Measurements from ENCODE around the gene OIT3.
"Not testable (repeated sequence)": the region's sequence is repeated elsewhere in the genome, so short reads cannot be mapped to it uniquely, and the experiment has no call there.

OIT3 gene

DNA sequence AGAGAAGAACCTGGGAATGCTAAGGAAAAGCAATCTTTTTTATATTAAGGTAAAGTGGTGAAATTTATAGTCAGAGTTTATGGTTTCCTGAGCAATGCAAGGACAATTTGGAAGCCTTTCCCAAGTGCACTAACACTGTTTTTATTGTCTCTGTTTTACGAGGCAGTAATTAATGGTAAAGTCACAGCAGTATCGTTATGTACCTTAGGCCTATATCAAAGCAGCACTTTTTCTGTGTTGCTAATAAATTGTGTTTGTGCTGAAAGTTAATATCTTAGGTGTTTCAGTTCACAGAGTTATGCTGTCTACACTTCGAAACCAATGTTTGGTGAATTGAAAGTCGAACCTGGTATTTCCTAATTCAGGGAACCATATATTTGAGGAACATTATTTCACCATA, 19.2 kb downstream of the OIT3 start:
- no peaks in the 10 kb centered on the region for H3K9me3 ChIP-seq (ENCODE audit: control extremely low read depth in 1 of 5, control insufficient read depth in 4 of 5, insufficient read depth in 2 of 5, low read depth in 1 of 5, low read length in 4 of 5)
- ChIA-PET POLR2A (no interaction called here), CTCF (no interaction called here)
- no peaks in the 10 kb centered on the region for H3K27me3 ChIP-seq (replicated peaks in 2 of 5; ENCODE audit: control insufficient read depth in 4 of 5, insufficient read depth in 5 of 5, low read length in 4 of 5)
- WGBS (ENCODE audit: insufficient coverage), result 95% methylated on average over 4 of the region's 4 CpGs
- H3K27ac ChIP-seq (ENCODE audit: insufficient read depth in 1 of 2, low read depth in 1 of 2, low read length in 2 of 2, poor library complexity in 1 of 2, severe bottlenecking in 2 of 2), result no peak overlapping the region
- H3K36me3 ChIP-seq (ENCODE audit: control insufficient read depth in 4 of 4, insufficient read depth in 4 of 4, low read length in 3 of 4), result no peaks in the 10 kb centered on the region
- H3K4me3 ChIP-seq (ENCODE audit: control insufficient read depth in 1 of 7, extremely low read depth in 1 of 7, insufficient read depth in 4 of 7, low read depth in 2 of 7, low read length in 6 of 7), result no peak overlapping the region
- H3K4me1 ChIP-seq (ENCODE audit: control extremely low read depth in 1 of 4, control insufficient read depth in 4 of 4, insufficient read depth in 4 of 4, low read length in 3 of 4), result no peaks in the 10 kb centered on the region
- no peak for DNase-seq

DNA sequence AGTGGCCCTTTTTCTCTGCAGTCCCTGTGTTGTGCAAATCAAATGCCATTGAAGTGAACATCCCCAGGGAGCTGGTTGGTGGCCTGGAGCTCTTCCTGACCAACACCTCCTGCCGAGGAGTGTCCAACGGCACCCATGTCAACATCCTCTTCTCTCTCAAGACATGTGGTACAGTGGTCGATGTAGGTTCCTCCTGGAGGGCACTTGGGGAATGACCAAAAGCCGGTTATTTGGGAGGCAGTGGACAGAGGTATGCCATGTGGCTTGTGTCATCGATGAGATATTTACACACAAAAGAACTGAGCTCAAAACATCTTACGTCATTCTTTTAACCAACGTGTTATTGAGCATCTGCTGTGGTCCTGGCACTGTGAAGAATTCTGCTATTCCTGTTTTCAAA, 19.7 kb downstream of the OIT3 start:
- WGBS (ENCODE audit: insufficient coverage), result 96% methylated on average over 5 of the region's 7 CpGs
- Histone ChIP-seq H3K36me3 (ENCODE audit: control insufficient read depth in 4 of 4, insufficient read depth in 4 of 4, low read length in 3 of 4) (no peaks in the 10 kb centered on the region), H3K4me3 (ENCODE audit: control insufficient read depth in 1 of 7, extremely low read depth in 1 of 7, insufficient read depth in 4 of 7, low read depth in 2 of 7, low read length in 6 of 7) (no peak overlapping the region), H3K4me1 (ENCODE audit: control extremely low read depth in 1 of 4, control insufficient read depth in 4 of 4, insufficient read depth in 4 of 4, low read length in 3 of 4) (no peaks in the 10 kb centered on the region), H3K27ac (ENCODE audit: insufficient read depth in 1 of 2, low read depth in 1 of 2, low read length in 2 of 2, poor library complexity in 1 of 2, severe bottlenecking in 2 of 2) (no peak overlapping the region), H3K27me3 (replicated peaks in 2 of 5; ENCODE audit: control insufficient read depth in 4 of 5, insufficient read depth in 5 of 5, low read length in 4 of 5) (no peaks in the 10 kb centered on the region), H3K9me3 (ENCODE audit: control extremely low read depth in 1 of 5, control insufficient read depth in 4 of 5, insufficient read depth in 2 of 5, low read depth in 1 of 5, low read length in 4 of 5) (no peaks in the 10 kb centered on the region)
- ChIA-PET POLR2A (no interaction called here), CTCF (no interaction called here)
- DNase-seq, result no peak

DNA sequence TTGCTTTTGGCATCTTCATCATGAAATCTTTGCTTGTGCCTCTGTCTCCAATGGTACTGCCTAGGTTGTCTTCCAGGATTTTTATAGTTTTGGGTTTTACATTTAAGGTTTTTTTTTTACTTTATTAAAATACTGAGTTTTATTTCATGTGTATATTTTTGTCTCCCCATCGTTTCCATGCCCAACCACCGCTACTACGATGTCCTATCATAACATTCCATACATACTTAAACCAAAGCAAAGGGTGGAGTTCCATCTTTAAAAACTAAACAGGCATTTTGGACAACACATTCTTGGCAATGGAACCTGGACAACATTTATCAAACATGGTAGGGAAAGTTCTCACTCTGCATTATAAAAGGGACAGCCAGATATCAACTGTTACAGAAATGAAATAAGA, 23.7 kb downstream of the OIT3 start:
- POLR2A ChIA-PET; H3K27ac ChIP-seq (ENCODE audit: insufficient read depth in 1 of 2, low read depth in 1 of 2, low read length in 2 of 2, poor library complexity in 1 of 2, severe bottlenecking in 2 of 2); H3K4me1 ChIP-seq (ENCODE audit: control extremely low read depth in 1 of 4, control insufficient read depth in 4 of 4, insufficient read depth in 4 of 4, low read length in 3 of 4); CTCF ChIA-PET; H3K27me3 ChIP-seq (replicated peaks in 2 of 5; ENCODE audit: control insufficient read depth in 4 of 5, insufficient read depth in 5 of 5, low read length in 4 of 5); H3K4me3 ChIP-seq (ENCODE audit: control insufficient read depth in 1 of 7, extremely low read depth in 1 of 7, insufficient read depth in 4 of 7, low read depth in 2 of 7, low read length in 6 of 7); DNase-seq; H3K36me3 ChIP-seq (ENCODE audit: control insufficient read depth in 4 of 4, insufficient read depth in 4 of 4, low read length in 3 of 4): not testable (repeated sequence)
- H3K9me3 ChIP-seq (ENCODE audit: control extremely low read depth in 1 of 5, control insufficient read depth in 4 of 5, insufficient read depth in 2 of 5, low read depth in 1 of 5, low read length in 4 of 5), result peaks cover 0 to 26% (median 3%) of the 10 kb centered on the region in 5 experiments
- WGBS (ENCODE audit: insufficient coverage), result no CpG with 5 or more reads among the region's 3 CpGs

DNA sequence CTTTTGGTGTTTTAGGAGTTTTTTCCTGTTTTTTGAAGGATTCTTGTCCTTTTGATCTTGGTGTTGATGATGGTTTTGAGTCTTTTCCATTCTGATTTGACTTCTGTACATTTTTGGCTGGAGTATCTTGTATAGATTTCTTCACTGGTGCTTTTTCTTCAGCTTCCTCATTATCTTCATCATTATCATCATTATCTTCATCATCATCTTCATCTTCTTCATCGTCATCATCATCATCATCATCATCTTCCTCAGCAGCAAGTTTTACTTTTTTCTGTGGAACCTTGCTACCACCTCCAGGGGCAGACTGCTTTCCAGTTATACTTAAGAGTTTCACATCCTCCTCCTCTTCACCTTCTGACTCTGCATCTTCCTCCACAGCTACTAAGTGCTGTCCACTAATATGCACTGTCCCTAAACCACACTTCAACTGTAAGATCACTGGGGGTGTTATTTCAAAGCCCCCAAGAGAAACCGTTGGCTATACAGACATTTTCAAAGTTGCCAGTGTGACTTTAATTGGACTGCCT, 24.3 kb downstream of the OIT3 start:
- WGBS (ENCODE audit: insufficient coverage), result 80% methylated on average over 2 of the region's 2 CpGs
- H3K27ac ChIP-seq (ENCODE audit: insufficient read depth in 1 of 2, low read depth in 1 of 2, low read length in 2 of 2, poor library complexity in 1 of 2, severe bottlenecking in 2 of 2); H3K4me1 ChIP-seq (ENCODE audit: control extremely low read depth in 1 of 4, control insufficient read depth in 4 of 4, insufficient read depth in 4 of 4, low read length in 3 of 4); H3K27me3 ChIP-seq (replicated peaks in 2 of 5; ENCODE audit: control insufficient read depth in 4 of 5, insufficient read depth in 5 of 5, low read length in 4 of 5); DNase-seq; H3K36me3 ChIP-seq (ENCODE audit: control insufficient read depth in 4 of 4, insufficient read depth in 4 of 4, low read length in 3 of 4); H3K4me3 ChIP-seq (ENCODE audit: control insufficient read depth in 1 of 7, extremely low read depth in 1 of 7, insufficient read depth in 4 of 7, low read depth in 2 of 7, low read length in 6 of 7); CTCF ChIA-PET: not testable (repeated sequence)
- POLR2A ChIA-PET, result interaction anchor here (0.7 kb wide), 1 partner anchor 411 kb away, joined by 3 read pairs; no protein-coding TSS in a partner anchor
- peaks cover 0 to 30% (median 3%) of the 10 kb centered on the region in 5 experiments for H3K9me3 ChIP-seq (ENCODE audit: control extremely low read depth in 1 of 5, control insufficient read depth in 4 of 5, insufficient read depth in 2 of 5, low read depth in 1 of 5, low read length in 4 of 5)

DNA sequence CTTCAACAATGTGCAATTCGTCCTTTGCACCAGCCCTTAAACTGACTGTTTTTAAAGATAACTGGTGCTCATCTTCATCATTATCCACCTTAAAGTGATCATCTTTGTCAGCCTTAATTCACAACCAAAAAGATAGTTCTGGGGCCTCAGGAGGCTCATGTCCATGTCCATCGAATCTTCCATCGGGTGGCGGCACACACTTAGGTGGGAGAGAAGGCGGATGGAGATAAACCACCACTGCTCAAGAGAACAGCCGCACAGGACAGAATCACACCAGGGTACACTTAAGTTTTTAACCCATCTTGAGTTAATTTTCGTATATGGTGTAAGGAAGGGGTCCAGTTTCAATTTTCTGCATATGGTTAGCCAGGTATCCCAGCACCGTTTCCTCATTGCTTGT, 24.8 kb downstream of the OIT3 start:
- Histone ChIP-seq H3K4me3 (ENCODE audit: control insufficient read depth in 1 of 7, extremely low read depth in 1 of 7, insufficient read depth in 4 of 7, low read depth in 2 of 7, low read length in 6 of 7) (no peak overlapping the region), H3K27me3 (replicated peaks in 2 of 5; ENCODE audit: control insufficient read depth in 4 of 5, insufficient read depth in 5 of 5, low read length in 4 of 5) (no peaks in the 10 kb centered on the region), H3K27ac (ENCODE audit: insufficient read depth in 1 of 2, low read depth in 1 of 2, low read length in 2 of 2, poor library complexity in 1 of 2, severe bottlenecking in 2 of 2) (no peak overlapping the region), H3K36me3 (ENCODE audit: control insufficient read depth in 4 of 4, insufficient read depth in 4 of 4, low read length in 3 of 4) (no peaks in the 10 kb centered on the region), H3K4me1 (ENCODE audit: control extremely low read depth in 1 of 4, control insufficient read depth in 4 of 4, insufficient read depth in 4 of 4, low read length in 3 of 4) (no peaks in the 10 kb centered on the region), H3K9me3 (ENCODE audit: control extremely low read depth in 1 of 5, control insufficient read depth in 4 of 5, insufficient read depth in 2 of 5, low read depth in 1 of 5, low read length in 4 of 5) (peaks cover 0 to 30% (median 3%) of the 10 kb centered on the region in 5 experiments)
- CTCF ChIA-PET, result no interaction called here
- WGBS (ENCODE audit: insufficient coverage), result 100% methylated on average over 7 of the region's 8 CpGs
- POLR2A ChIA-PET, result interaction anchor here (0.7 kb wide), 1 partner anchor 412 kb away, joined by 3 read pairs; no protein-coding TSS in a partner anchor
- DNase-seq, result no peak

DNA sequence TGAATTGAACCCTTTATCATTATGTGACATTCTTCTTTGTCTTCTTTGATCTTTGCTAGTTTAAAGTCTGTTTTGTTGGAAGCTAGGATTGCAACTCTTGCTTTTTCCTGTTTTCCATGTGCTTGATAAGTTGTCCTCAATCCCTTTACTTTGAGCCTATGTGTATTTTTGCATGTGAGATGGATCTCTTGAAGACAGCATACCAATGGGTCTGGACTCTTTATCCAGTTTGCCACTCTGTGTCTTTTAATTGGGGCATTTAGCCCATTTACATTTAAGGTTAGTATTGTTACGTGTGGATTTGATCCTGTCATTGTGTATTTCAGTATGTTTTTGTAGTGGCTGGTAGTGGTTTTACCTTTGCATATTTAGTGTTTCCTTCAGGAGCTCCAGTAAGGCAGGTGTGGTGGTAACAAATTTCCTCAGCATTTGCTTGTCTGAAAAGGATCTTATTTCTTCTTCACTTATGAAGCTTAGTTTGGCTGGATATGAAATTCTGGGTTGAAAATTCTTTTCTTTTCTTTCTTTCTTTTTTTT, 27.7 kb downstream of the OIT3 start:
- WGBS (ENCODE audit: insufficient coverage), result 100% methylated on average over 1 of the region's 1 CpG
- H3K27ac ChIP-seq (ENCODE audit: insufficient read depth in 1 of 2, low read depth in 1 of 2, low read length in 2 of 2, poor library complexity in 1 of 2, severe bottlenecking in 2 of 2); H3K4me1 ChIP-seq (ENCODE audit: control extremely low read depth in 1 of 4, control insufficient read depth in 4 of 4, insufficient read depth in 4 of 4, low read length in 3 of 4); H3K36me3 ChIP-seq (ENCODE audit: control insufficient read depth in 4 of 4, insufficient read depth in 4 of 4, low read length in 3 of 4); POLR2A ChIA-PET; H3K4me3 ChIP-seq (ENCODE audit: control insufficient read depth in 1 of 7, extremely low read depth in 1 of 7, insufficient read depth in 4 of 7, low read depth in 2 of 7, low read length in 6 of 7); CTCF ChIA-PET; H3K27me3 ChIP-seq (replicated peaks in 2 of 5; ENCODE audit: control insufficient read depth in 4 of 5, insufficient read depth in 5 of 5, low read length in 4 of 5): not testable (repeated sequence)
- H3K9me3 ChIP-seq (ENCODE audit: control extremely low read depth in 1 of 5, control insufficient read depth in 4 of 5, insufficient read depth in 2 of 5, low read depth in 1 of 5, low read length in 4 of 5), result peaks cover 0 to 30% (median 3%) of the 10 kb centered on the region in 5 experiments
- peak in 2 of 3 donors; percentile 11 to 18 for DNase-seq

DNA sequence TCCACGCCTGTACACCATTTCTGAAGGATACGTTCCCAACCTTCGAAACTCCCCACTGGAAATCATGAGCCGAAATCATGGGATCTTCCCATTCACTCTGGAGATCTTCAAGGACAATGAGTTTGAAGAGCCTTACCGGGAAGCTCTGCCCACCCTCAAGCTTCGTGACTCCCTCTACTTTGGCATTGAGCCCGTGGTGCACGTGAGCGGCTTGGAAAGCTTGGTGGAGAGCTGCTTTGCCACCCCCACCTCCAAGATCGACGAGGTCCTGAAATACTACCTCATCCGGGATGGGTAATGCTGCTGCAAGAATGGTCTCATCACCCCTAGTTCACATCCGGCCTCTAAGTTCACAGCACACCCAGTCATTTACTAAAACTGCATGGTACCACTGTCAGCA, 30.8 kb downstream of the OIT3 start:
- POLR2A ChIA-PET, result no interaction called here
- WGBS (ENCODE audit: insufficient coverage), result 99% methylated on average over 12 of the region's 13 CpGs
- H3K27me3 ChIP-seq (replicated peaks in 2 of 5; ENCODE audit: control insufficient read depth in 4 of 5, insufficient read depth in 5 of 5, low read length in 4 of 5), result no peaks in the 10 kb centered on the region
- H3K4me1 ChIP-seq (ENCODE audit: control extremely low read depth in 1 of 4, control insufficient read depth in 4 of 4, insufficient read depth in 4 of 4, low read length in 3 of 4), result no peaks in the 10 kb centered on the region
- H3K4me3 ChIP-seq (ENCODE audit: control insufficient read depth in 1 of 7, extremely low read depth in 1 of 7, insufficient read depth in 4 of 7, low read depth in 2 of 7, low read length in 6 of 7), result no peak overlapping the region
- CTCF ChIA-PET, result no interaction called here
- no peak overlapping the region for H3K27ac ChIP-seq (ENCODE audit: insufficient read depth in 1 of 2, low read depth in 1 of 2, low read length in 2 of 2, poor library complexity in 1 of 2, severe bottlenecking in 2 of 2)
- H3K36me3 ChIP-seq (ENCODE audit: control insufficient read depth in 4 of 4, insufficient read depth in 4 of 4, low read length in 3 of 4), result no peaks in the 10 kb centered on the region
- H3K9me3 ChIP-seq (ENCODE audit: control extremely low read depth in 1 of 5, control insufficient read depth in 4 of 5, insufficient read depth in 2 of 5, low read depth in 1 of 5, low read length in 4 of 5), result peaks cover 0 to 27% (median 3%) of the 10 kb centered on the region in 5 experiments
- DNase-seq, result no peak

All from common myeloid progenitor, CD34-positive (primary cell).